ENCODE results near the gene LCE3C.
"Not testable (repeated sequence)": the region's sequence is repeated elsewhere in the genome, so short reads cannot be mapped to it uniquely, and the experiment has no call there.

The LCE3C gene

GRCh38 chr1:152599934-152600333 is at the start of gene LCE3C:
LCE3C (plus strand) TSS chr1:152600234; CDS start chr1:152600732, 498 bp downstream.
- Histone ChIP-seq H3K27me3 (ENCODE audit: control insufficient read depth, insufficient read depth, low read length) (no peaks in the 10 kb centered on the region), H3K4me1 (ENCODE audit: control insufficient read depth, insufficient read depth, low read length) (no peaks in the 10 kb centered on the region), H3K27ac (ENCODE audit: low read length) (no peak within 1 kb of the TSS), H3K36me3 (ENCODE audit: control insufficient read depth, insufficient read depth, low read length) (no peaks in the 10 kb centered on the region), H3K4me3 (ENCODE audit: low read length) (no peak within 1 kb of the TSS), H3K9me3 (ENCODE audit: control insufficient read depth, insufficient read depth, low read length) (no peaks in the 10 kb centered on the region)
- WGBS (ENCODE audit: insufficient coverage, insufficient read length), result no CpG with 5 or more reads among the region's 4 CpGs
- no peak for DNase-seq (ENCODE audit: low read depth, low spot score)

DNA sequence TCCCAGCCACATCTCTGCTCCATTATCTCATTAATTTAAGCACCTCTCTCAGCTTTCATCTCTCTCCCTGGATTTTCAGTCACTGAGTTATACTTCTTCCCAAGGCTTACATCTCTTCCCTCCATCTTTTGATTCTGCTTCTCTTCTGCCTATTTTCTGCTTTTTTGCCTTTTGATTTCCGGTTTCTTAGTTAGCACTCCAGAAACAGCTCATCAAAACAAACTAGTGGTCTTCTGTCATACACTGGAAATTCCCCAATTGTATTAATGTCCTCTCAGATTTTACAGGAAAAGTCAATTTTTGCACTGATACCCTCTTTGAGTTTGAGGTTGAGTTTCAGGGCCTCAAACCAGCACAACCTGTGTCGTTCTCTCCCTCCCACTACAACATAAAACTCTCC is 34.9 kb upstream of the LCE3C start:
- no peak overlapping the region for H3K4me3 ChIP-seq (ENCODE audit: low read length)
- no CpG with 5 or more reads among the region's 2 CpGs for WGBS (ENCODE audit: insufficient coverage, insufficient read length)
- no peaks in the 10 kb centered on the region for H3K36me3 ChIP-seq (ENCODE audit: control insufficient read depth, insufficient read depth, low read length)
- no peak overlapping the region for H3K27ac ChIP-seq (ENCODE audit: low read length)
- no peaks in the 10 kb centered on the region for H3K27me3 ChIP-seq (ENCODE audit: control insufficient read depth, insufficient read depth, low read length)
- H3K4me1 ChIP-seq (ENCODE audit: control insufficient read depth, insufficient read depth, low read length), result no peaks in the 10 kb centered on the region; the same call in 1 of the 2 replicates
- H3K9me3 ChIP-seq (ENCODE audit: control insufficient read depth, insufficient read depth, low read length), result peaks cover 6% of the 10 kb centered on the region
- DNase-seq (ENCODE audit: low read depth, low spot score), result no peak

DNA sequence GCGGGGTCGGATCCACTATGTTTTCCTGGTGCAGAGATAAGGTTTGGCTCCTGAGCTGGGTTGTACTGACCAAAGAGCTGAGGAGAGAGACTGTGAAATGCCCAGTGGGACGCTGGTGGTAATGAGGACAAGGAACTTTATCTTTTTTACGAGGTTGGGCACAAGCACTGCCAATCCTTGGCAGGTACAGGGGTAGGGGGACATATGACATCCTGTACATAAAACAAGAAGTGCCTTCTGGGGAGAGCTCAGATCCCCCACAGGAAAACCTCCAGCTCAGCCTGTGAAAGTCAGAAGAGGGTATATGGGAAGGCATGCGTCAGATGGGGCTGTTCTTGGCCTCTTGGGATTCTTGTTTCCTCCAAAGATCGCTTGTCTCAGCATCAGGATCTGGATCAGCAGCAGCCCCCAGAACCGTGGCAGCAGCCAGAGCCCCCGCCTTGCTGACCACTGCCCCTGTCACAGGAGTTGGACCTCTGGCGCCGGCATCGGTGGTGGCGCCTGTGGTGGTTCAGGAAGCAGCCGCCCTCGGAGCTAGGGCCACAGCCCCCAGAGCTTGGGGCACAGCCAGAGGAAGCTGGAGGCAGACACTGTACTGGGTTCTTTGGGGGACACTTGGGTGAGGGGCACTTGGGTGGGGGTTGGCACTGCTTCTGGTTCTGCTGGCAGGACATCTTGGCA is 34.4 kb upstream of the LCE3C start:
- Histone ChIP-seq H3K9me3 (ENCODE audit: control insufficient read depth, insufficient read depth, low read length) (peaks cover 5% of the 10 kb centered on the region), H3K4me1 (ENCODE audit: control insufficient read depth, insufficient read depth, low read length) (no peaks in the 10 kb centered on the region; the same call in 1 of the 2 replicates), H3K27ac (ENCODE audit: low read length) (no peak overlapping the region), H3K4me3 (ENCODE audit: low read length) (no peak overlapping the region), H3K27me3 (ENCODE audit: control insufficient read depth, insufficient read depth, low read length) (no peaks in the 10 kb centered on the region), H3K36me3 (ENCODE audit: control insufficient read depth, insufficient read depth, low read length) (no peaks in the 10 kb centered on the region)
- WGBS (ENCODE audit: insufficient coverage, insufficient read length), result no CpG with 5 or more reads among the region's 14 CpGs
- DNase-seq (ENCODE audit: low read depth, low spot score), result no peak

DNA sequence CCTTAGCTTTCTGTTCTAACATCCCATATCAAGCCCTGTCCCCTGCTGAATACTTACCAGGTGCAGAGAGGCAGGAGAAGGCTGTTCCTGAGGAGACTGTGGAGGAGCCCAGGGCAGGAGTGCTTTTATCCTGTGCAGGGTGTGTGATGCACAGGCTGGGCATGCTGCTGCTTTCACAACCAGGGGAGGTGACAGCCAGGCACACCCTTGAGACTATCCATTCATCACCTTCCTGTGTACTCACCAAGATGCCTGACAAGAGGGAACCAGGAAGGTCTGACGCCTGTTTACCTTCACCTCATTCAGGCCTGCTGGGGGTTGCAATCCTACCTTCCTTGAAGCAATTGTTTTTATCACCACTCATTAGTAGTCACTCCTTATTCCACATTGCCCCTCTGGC is 33.4 kb upstream of the LCE3C start, which contains the start of gene LCE3E:
Gene LCE3E (minus strand): TSS at position 100 of the 400 bp plus-strand sequence. CDS start 572 bp downstream, outside the sequence.
- H3K4me1 ChIP-seq (ENCODE audit: control insufficient read depth, insufficient read depth, low read length), result no peaks in the 10 kb centered on the region; the same call in 1 of the 2 replicates
- no CpG with 5 or more reads among the region's 1 CpG for WGBS (ENCODE audit: insufficient coverage, insufficient read length)
- H3K36me3 ChIP-seq (ENCODE audit: control insufficient read depth, insufficient read depth, low read length), result no peaks in the 10 kb centered on the region
- DNase-seq (ENCODE audit: low read depth, low spot score), result no peak
- H3K9me3 ChIP-seq (ENCODE audit: control insufficient read depth, insufficient read depth, low read length), result peaks cover 6% of the 10 kb centered on the region
- no peak within 1 kb of the TSS for H3K27ac ChIP-seq (ENCODE audit: low read length)
- no peak within 1 kb of the TSS for H3K4me3 ChIP-seq (ENCODE audit: low read length)
- H3K27me3 ChIP-seq (ENCODE audit: control insufficient read depth, insufficient read depth, low read length), result no peaks in the 10 kb centered on the region

GRCh38 chr1:152577168-152577567 is 22.9 kb upstream of the LCE3C start:
- no peak overlapping the region for H3K27ac ChIP-seq (ENCODE audit: low read length)
- WGBS (ENCODE audit: insufficient coverage, insufficient read length), result no CpG with 5 or more reads among the region's 2 CpGs
- no peaks in the 10 kb centered on the region for H3K27me3 ChIP-seq (ENCODE audit: control insufficient read depth, insufficient read depth, low read length)
- no peak for DNase-seq (ENCODE audit: low read depth, low spot score)
- H3K36me3 ChIP-seq (ENCODE audit: control insufficient read depth, insufficient read depth, low read length), result no peaks in the 10 kb centered on the region
- peaks cover 13% of the 10 kb centered on the region for H3K9me3 ChIP-seq (ENCODE audit: control insufficient read depth, insufficient read depth, low read length)
- H3K4me1 ChIP-seq (ENCODE audit: control insufficient read depth, insufficient read depth, low read length), result no peaks in the 10 kb centered on the region
- H3K4me3 ChIP-seq (ENCODE audit: low read length), result no peak overlapping the region

GRCh38 chr1:152579526-152579925 is 20.5 kb upstream of the LCE3C start:
- no CpG with 5 or more reads among the region's 9 CpGs for WGBS (ENCODE audit: insufficient coverage, insufficient read length)
- H3K27me3 ChIP-seq (ENCODE audit: control insufficient read depth, insufficient read depth, low read length); H3K36me3 ChIP-seq (ENCODE audit: control insufficient read depth, insufficient read depth, low read length); H3K27ac ChIP-seq (ENCODE audit: low read length); H3K9me3 ChIP-seq (ENCODE audit: control insufficient read depth, insufficient read depth, low read length); DNase-seq (ENCODE audit: low read depth, low spot score); H3K4me3 ChIP-seq (ENCODE audit: low read length); H3K4me1 ChIP-seq (ENCODE audit: control insufficient read depth, insufficient read depth, low read length): not testable (repeated sequence)

- H3K27ac ChIP-seq (ENCODE audit: low read length), result no peak within 1 kb of the TSS
- WGBS (ENCODE audit: insufficient coverage, insufficient read length), result no CpG with 5 or more reads among the region's 4 CpGs
- no peaks in the 10 kb centered on the region for H3K27me3 ChIP-seq (ENCODE audit: control insufficient read depth, insufficient read depth, low read length)
- H3K9me3 ChIP-seq (ENCODE audit: control insufficient read depth, insufficient read depth, low read length), result peaks cover 8% of the 10 kb centered on the region
- H3K36me3 ChIP-seq (ENCODE audit: control insufficient read depth, insufficient read depth, low read length), result no peaks in the 10 kb centered on the region
- H3K4me3 ChIP-seq (ENCODE audit: low read length), result no peak within 1 kb of the TSS
- no peak for DNase-seq (ENCODE audit: low read depth, low spot score)
- no peaks in the 10 kb centered on the region for H3K4me1 ChIP-seq (ENCODE audit: control insufficient read depth, insufficient read depth, low read length)
Observed at GRCh38 chr1:152580433-152580832, 19.6 kb upstream of the LCE3C start, which contains the start of gene LCE3D. LCE3D (minus strand) TSS chr1:152580516; CDS start chr1:152579936, 580 bp downstream.

DNA sequence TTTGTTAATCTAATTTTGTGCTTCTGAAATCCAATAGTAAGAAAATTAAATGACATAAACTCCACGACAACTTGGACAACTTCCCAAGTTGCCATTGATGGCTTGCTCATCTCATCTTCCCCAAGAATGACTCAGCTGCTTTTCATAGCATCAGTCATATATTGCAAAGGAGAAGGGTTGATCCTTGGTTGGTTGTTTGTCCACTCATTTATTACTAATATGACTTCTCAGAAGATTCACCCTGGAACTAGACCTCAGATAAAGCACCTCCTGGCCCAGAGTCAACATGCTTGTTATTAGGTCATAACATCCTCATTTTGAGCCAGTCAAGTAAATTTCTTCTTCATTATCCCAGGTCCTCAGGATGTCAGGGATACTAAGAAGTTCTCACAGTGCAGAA is 17.4 kb upstream of the LCE3C start:
- Histone ChIP-seq H3K4me3 (ENCODE audit: low read length) (no peak overlapping the region), H3K4me1 (ENCODE audit: control insufficient read depth, insufficient read depth, low read length) (no peaks in the 10 kb centered on the region), H3K9me3 (ENCODE audit: control insufficient read depth, insufficient read depth, low read length) (peaks cover 8% of the 10 kb centered on the region), H3K27me3 (ENCODE audit: control insufficient read depth, insufficient read depth, low read length) (no peaks in the 10 kb centered on the region), H3K27ac (ENCODE audit: low read length) (no peak overlapping the region), H3K36me3 (ENCODE audit: control insufficient read depth, insufficient read depth, low read length) (no peaks in the 10 kb centered on the region)
- no peak for DNase-seq (ENCODE audit: low read depth, low spot score)
- WGBS (ENCODE audit: insufficient coverage, insufficient read length), result no CpG with 5 or more reads among the region's 1 CpG

DNA sequence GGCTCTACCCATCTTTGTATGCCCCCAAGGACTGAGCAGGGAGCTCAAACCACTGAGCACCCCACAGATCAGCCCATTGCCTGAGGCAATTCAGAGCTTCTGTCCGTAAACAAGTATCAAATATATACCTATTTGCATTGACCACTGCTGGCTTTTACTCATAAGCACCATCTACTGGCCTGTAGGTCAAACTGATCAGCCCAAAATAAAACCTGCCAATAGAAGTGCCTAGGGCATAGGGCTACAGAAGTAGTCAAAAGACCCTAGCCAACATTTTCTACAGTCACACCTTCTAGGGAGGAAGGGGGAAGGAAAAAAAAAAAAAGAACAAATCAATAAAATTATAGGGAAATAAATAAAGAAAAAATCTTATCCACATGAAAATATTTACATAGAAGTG is 14.4 kb upstream of the LCE3C start:
- no CpG with 5 or more reads among the region's 1 CpG for WGBS (ENCODE audit: insufficient coverage, insufficient read length)
- no peak for DNase-seq (ENCODE audit: low read depth, low spot score)

GRCh38 chr1:152596986-152597385 is 3.0 kb upstream of the LCE3C start:
- H3K4me3 ChIP-seq (ENCODE audit: low read length), result no peak overlapping the region
- H3K4me1 ChIP-seq (ENCODE audit: control insufficient read depth, insufficient read depth, low read length), result no peaks in the 10 kb centered on the region
- DNase-seq (ENCODE audit: low read depth, low spot score), result no peak
- WGBS (ENCODE audit: insufficient coverage, insufficient read length), result no CpG with 5 or more reads among the region's 2 CpGs
- H3K27ac ChIP-seq (ENCODE audit: low read length), result no peak overlapping the region
- H3K27me3 ChIP-seq (ENCODE audit: control insufficient read depth, insufficient read depth, low read length), result no peaks in the 10 kb centered on the region
- H3K9me3 ChIP-seq (ENCODE audit: control insufficient read depth, insufficient read depth, low read length), result no peaks in the 10 kb centered on the region
- no peaks in the 10 kb centered on the region for H3K36me3 ChIP-seq (ENCODE audit: control insufficient read depth, insufficient read depth, low read length)

More for the DNA sequence above, 14.4 kb upstream of the LCE3C start:
- Histone ChIP-seq H3K27me3 (ENCODE audit: control insufficient read depth, insufficient read depth, low read length) (no peaks in the 10 kb centered on the region), H3K9me3 (ENCODE audit: control insufficient read depth, insufficient read depth, low read length) (no peaks in the 10 kb centered on the region), H3K4me1 (ENCODE audit: control insufficient read depth, insufficient read depth, low read length) (no peaks in the 10 kb centered on the region), H3K36me3 (ENCODE audit: control insufficient read depth, insufficient read depth, low read length) (no peaks in the 10 kb centered on the region), H3K4me3 (ENCODE audit: low read length) (no peak overlapping the region), H3K27ac (ENCODE audit: low read length) (no peak overlapping the region)

DNA sequence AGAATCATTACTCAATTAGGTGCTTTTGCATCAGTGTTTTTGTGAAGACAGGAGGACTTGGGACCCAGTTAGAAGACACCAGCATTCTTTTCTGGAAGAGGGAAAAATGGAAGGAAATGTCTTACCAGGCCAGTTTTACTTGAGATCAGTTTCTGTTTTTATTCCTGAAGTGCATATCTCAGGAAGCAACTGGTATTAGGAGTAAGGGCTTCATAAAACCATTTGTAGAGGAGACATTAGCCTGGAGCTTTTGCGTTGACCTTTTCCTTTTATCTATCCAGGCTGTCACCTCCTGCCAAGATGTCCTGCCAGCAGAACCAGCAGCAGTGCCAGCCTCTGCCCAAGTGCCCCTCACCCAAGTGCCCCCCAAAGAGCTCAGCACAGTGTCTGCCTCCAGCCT is 13.5 kb downstream of the LCE3C start, which contains the start of gene LCE3B:
Gene LCE3B (plus strand): TSS at position 301 of the 400 bp plus-strand sequence. CDS start 0 bp downstream, at position 301.
- DNase-seq (ENCODE audit: low read depth, low spot score), result no peak
- Histone ChIP-seq H3K4me3 (ENCODE audit: low read length) (no peak within 1 kb of the TSS), H3K9me3 (ENCODE audit: control insufficient read depth, insufficient read depth, low read length) (no peaks in the 10 kb centered on the region), H3K36me3 (ENCODE audit: control insufficient read depth, insufficient read depth, low read length) (no peaks in the 10 kb centered on the region), H3K27ac (ENCODE audit: low read length) (no peak within 1 kb of the TSS), H3K27me3 (ENCODE audit: control insufficient read depth, insufficient read depth, low read length) (no peaks in the 10 kb centered on the region), H3K4me1 (ENCODE audit: control insufficient read depth, insufficient read depth, low read length) (no peaks in the 10 kb centered on the region)
- WGBS (ENCODE audit: insufficient coverage, insufficient read length), result no CpG with 5 or more reads among the region's 1 CpG

All from iPS DF 6.9 (cell line).